HG02678 (cell line): ENCODE measurements around the gene SOX9.
"Not testable (repeated sequence)": the region's sequence is repeated elsewhere in the genome, so short reads cannot be mapped to it uniquely, and the experiment has no call there.

Experiments
- ATAC-seq: cut with Tn5 transposase; IDR thresholded peaks from one replicate; pipeline ENCODE4 v1.9.1; 2021; ENCODE audit warnings: mild to moderate bottlenecking, moderate library complexity; ENCODE audit not compliant: unreplicated experiment

Gene SOX9

DNA sequence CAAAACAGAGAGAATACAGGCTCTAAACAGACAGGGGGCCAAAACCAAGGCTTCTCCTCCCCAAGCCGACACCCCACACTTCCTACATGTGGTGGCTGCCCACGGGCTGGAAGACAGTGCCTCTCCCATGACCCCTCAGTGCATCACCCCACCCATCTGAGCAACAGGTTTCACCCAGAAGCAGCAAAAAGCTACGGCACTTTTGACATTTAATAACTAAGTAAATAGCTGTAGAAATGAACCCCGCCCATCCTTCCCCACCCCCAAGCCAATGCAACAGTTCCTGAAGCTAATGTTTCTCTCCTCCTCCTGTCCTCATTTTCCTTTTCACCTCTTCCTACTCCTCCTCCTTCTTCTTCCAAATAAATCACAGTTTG, 9.9 kb upstream of the SOX9 start:
- ATAC-seq, result no peak

DNA sequence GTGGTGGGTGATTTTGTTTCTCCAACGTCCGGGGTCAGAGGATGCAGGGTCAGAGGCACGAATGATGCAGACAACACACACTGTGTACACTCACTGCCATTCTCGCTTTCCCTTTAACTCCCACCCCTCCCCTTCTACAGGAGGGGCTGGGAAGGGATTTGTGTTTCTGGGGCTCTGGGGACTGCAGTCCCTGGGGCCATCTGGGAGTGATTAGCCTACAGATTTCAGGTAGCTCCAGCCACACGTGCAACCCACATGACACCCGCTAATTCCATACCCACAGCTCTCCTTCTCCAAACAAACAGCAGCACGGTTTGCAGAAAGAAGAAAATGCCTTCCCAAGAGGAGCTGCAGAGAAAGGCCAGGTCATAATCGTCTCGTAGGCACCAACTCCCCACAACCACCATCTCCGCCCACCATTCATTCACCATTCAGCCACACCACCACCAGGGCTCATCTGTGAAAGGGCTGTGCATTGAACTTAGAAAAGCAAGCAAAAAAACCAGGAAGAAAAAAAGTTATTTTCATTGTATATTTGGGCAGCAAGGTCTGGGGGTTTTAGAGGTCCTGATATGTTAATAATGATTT, 9.4 kb upstream of the SOX9 start:
- no peak for ATAC-seq

DNA sequence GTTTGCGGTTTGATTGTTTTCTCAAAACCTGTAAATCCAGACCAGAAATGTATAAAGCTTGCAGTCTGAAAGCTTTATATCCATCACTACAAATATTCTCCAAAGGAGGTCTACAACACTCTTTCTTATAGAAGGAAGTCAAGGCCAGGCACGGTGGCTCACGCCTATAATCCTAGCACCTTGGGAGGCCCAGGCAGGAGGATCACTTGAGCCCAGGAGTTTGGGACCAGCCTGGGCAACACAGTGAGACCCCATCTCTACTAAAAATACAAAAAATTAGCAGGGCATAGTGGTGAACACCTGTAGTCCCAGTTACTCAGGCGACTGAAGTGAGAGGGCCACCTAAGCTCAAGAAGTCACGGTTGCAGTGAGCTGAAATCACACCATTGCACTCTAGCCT, 8.9 kb upstream of the SOX9 start:
- ATAC-seq, result not testable (repeated sequence)

DNA sequence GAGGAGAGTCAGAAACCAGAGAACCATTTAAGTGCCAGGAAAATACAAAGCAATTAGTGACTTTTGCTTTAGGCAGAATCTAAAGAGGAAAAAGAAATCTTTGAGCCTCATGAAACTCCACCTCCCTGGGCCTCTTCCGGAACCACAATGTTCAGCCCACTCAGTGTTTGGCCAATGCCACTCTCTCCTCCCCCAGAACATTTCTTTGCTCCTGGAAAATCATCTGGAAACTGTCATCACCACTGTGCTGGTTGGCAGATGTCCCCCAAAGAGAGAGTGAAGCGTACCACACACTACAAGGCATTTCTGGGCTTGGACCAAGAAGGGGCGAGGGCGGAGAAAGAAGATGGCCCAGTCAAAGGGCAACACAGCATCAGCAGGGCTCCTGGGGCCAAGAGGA, 7.1 kb upstream of the SOX9 start:
- no peak for ATAC-seq

DNA sequence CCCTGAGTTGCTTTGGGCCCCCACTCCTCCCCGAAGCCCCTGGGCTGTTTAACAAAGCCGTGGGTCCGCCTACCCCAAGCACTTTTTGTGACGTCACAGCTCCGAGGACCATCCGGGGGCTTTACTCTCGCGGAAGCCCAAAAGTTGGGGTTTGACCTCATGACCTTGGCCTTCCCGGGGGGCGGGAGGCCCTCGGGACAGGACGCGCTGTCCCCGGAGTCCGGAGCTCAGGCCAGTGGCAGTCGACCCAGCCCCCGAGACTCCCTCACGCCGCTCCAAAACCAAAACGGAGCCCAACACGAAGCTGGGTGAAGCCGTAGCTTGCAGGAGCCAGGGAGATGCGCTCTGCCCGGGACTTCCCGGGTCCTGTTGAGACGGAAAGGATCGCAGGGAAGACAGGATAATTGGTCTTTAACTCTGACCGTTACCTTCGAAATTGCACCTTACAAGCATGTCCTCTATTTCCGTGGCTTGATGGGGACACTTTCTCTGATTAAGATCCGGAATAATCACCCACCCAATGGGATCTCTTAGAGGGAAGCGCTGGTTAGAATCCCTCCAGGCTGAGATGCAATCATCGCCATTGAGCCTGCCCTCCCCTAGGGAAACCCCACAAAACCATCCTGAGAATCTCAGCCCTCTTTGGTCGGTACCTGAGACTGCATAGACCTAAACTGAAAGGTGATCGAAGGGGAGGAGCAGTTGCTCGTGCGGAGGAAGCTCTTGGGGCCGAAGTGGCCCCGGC, 4.9 kb upstream of the SOX9 start:
- no peak for ATAC-seq

DNA sequence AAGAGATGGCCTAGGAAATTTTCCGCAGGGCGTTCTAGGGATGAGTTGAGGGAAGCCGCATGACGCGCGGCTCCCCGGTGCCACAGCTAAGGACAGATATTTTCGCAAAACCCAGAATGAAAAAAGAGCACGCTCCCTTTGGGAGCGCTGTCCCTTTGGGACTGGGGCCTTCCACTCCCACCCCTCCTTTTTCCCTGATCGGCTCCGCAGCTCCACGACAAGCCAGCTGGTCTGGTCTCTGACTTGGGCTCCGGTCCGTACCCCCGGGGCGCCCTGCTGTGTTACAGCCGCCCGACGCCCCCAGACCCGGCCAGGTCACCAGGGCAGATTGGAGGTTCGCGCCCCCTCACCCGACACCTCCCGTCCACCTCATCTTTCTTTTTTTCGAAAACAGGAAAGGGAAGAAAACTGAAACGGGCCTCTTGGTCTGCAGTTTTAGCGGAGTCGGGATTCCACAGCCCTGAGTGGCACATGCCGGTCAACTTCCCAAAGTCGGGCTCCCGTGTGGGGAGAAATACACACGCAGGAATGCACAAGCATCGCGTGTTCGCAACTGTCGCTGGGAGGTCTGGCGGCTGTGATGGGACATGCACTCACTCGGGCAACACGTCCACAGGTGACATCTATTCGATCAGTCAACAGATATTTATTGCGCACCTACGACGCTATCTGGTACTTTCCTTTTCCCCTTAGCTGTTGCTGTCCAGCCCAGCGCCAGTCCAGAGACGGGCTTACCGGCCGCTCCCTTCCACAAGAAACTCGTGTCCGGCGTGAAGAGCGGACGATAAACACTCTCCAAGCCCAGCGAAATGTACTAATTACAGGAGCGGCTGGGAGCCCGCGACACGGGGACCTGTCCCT, 3.9 kb upstream of the SOX9 start:
- no peak for ATAC-seq

DNA sequence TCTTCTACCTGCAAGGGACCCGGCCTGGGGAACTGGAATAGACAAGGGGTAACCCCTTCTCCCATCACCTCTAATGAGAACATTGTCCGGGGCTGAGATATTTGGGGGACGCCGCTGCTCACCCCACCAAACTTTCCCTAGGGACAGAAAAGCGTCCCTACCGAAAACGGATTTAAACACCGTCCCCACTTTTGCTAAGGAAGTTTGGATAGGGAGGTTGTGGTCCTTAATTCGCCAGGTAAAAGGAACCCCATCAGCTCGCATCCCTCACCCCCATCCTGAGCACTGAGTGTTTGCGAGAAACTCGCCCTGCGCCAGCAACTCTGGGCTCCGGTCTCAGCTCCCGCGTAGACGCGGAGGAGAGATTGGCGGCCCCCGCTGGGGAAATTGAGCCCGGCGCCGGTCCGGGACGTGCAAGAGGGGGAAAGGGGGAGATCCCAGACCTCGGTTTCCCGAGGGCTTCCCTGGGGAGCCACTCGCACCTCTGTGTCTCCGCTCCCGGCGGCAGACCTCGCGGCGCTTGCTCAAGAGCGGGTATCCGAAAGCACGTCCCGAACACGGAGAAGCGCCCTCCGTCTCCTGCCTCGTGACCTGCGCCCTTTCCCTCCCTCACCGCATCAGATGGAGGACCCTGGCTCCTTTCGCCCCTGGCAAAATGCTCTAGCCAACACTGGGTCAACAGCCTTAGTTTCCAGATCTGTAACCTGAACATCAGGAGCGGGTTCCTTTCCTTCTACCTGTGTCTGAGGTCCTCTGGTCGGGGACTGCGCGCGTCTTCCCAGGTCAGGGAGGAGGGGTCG, 3.1 kb upstream of the SOX9 start:
- no peak for ATAC-seq

DNA sequence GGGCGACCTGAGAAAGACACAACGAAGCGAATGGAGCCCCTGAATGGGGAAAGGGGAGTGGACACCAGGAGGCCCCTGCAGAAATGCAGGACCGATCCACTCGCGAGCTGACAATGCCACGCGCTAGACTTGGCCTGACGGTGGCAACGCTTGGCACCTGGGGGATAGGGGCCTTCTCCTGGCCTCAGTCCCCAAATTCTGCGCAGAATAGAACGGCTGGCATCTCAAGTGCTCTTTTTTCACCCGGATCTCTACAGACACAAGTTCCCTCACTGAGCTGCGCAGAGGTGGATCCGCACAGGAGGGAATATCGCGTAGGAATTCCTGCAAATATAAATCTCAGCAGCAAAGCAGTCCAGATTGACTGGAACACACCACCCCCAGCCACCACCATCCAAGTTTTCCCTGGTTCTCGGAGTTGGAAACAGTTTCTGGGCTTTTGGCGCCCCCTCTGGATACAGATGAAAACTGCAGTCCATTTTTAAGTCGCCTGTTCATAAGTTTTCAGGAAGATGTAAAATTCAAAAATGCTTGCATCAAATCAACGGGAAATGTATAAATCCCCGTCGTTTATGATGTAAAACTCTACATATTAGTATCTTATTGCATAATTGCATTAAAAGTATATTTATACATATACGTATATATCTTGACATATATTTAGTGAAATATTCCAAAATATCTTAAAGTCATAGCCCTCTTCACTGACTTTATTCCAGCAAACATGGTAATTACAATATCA, 2.3 kb upstream of the SOX9 start:
- ATAC-seq, result no peak

DNA sequence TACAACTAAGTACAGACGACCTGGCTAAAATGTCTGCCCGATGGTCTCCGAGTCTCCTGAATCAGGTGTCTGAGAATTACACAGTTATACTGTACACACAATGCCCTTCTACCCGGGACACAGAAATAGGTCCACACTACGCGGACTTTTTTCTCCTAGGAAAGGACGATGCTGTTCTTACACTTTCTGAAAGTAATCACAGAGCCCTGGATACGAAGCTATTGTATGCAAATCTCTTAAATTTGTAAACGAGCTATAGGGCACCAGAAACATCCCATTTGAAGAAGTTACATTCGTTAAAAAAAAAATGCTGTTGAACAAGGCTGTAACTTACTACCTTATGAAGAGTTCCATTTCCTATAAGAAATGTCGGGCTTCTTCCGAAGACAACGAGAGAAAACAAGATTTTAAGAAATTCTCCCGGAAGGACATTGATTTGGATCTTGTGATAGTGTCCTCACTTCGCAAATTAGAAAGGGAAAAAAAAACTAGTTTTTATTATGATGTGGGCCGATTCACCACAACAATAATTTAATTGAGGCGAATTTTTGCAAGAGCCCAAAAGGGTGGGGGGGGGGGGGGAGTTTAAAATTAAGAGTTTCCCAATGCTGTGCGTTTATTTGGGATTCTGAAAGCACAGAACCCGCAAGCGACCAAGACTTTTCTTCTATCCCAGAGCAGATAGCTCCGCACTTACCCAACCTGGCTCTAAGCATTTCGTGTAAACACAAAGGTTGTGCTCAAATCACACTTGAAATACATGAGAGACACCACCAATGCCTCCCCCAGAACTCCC, 1.5 kb upstream of the SOX9 start:
- ATAC-seq, result no peak

DNA sequence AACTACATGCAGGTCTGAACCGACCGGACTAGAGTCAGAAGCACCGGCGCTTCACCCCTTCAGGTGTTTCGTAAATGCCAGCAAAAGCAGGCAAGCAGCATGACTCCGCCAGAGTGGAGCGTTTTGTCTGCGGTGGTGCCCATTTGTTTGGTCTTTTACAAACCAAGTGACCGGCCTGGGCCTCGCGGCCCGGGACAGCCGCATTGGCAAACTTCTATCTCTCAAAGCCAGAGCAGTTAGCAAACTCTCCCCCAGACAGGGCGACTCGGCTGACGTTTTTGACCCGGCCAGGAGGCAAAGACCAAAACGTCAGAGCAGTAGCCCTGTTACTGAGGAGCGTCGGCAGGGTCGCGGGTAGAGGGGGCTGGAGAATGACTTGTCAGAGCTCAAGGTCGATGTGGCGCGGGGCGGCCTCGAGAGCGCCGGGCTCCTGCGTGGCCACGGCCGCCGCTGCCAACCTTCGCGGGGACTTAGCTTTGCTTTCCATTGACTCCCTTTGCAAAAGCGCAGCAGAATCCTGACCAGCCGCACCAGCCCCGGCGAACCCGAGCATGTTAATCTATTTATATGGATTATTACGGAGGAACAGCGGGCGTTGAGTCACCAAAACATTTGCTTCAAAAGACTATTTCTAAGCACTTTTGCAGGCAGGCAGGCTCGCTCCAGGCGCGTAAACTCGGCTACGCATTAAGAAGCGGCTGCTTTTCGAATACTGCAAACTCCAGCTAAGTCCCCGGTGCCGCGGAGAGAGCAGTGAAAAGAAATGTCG, 763 bp upstream of the SOX9 start:
- peak; percentile 3 for ATAC-seq

DNA sequence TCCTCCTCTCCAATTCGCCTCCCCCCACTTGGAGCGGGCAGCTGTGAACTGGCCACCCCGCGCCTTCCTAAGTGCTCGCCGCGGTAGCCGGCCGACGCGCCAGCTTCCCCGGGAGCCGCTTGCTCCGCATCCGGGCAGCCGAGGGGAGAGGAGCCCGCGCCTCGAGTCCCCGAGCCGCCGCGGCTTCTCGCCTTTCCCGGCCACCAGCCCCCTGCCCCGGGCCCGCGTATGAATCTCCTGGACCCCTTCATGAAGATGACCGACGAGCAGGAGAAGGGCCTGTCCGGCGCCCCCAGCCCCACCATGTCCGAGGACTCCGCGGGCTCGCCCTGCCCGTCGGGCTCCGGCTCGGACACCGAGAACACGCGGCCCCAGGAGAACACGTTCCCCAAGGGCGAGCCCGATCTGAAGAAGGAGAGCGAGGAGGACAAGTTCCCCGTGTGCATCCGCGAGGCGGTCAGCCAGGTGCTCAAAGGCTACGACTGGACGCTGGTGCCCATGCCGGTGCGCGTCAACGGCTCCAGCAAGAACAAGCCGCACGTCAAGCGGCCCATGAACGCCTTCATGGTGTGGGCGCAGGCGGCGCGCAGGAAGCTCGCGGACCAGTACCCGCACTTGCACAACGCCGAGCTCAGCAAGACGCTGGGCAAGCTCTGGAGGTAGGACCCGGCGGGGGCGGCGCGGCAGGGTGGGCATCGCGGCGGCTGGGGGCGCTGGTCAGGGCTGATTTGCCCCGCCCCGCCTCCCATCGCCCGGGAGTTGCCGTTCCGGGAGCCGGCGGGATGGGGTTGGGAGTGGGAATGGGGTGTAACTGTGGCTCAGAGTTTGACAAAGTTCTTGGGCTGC, 567 bp downstream of the SOX9 start:
- ATAC-seq, result peak; percentile 6

DNA sequence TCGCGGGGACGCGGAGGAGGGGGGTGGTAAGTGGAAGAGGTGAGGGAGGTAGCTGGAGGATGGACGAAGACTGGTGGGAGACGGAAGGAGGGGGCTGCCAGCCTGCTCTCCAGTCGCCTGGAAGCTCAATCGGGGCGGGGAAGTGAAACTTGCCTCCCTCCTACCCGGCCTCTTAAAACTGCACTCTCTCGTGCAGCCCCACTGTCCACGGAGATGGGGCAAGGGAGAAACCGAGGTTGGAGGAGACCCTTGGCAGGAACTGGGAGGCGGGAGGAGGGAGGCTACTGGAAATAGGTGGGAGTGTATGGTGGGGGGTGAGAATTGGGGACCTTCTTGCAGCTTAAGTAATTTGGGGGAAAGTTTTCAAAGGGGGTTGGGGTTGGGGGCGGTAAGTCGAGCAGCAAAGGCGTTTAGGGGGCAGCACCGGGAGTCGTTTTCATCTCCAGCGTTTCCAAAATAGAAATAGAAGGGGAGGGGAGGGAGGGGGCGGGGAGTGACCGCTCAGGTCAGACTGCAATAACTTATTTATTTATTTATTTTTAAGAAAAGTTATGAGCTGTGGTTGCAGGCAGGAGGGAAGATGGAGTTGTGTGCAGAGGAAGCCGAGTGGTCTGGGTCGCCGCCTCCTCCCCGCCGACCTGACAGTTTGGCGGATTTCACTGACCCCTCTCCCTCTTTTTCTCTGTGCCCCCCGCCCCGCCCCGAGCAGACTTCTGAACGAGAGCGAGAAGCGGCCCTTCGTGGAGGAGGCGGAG, 1.4 kb downstream of the SOX9 start:
- ATAC-seq, result no peak

DNA sequence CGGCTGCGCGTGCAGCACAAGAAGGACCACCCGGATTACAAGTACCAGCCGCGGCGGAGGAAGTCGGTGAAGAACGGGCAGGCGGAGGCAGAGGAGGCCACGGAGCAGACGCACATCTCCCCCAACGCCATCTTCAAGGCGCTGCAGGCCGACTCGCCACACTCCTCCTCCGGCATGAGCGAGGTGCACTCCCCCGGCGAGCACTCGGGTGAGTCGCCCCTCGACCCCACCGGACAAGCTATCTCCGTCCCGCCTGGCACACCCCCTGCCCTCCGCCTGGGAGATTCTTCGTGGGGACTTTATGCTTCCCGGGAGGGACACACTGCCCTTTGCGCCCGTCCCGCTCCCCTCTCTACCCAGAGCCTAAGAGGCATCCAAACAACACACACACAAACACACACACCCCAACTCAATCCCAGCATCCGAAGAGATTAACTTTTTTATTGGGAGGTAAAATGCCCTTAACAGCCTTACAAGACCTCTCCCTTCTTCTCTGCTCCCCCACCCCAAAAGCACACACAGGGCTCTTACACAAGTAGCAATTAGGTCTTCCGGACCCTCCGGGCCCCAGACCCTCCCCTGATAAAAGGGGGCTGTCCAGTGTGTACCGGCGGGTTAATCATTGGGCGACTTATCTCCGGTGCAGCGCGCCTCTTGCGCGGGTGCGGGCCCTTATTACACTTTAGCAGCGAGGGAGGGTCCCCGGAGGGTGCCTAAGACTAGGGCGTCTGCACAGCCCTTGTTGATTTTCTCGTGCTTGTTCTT, 2.1 kb downstream of the SOX9 start:
- no peak for ATAC-seq

DNA sequence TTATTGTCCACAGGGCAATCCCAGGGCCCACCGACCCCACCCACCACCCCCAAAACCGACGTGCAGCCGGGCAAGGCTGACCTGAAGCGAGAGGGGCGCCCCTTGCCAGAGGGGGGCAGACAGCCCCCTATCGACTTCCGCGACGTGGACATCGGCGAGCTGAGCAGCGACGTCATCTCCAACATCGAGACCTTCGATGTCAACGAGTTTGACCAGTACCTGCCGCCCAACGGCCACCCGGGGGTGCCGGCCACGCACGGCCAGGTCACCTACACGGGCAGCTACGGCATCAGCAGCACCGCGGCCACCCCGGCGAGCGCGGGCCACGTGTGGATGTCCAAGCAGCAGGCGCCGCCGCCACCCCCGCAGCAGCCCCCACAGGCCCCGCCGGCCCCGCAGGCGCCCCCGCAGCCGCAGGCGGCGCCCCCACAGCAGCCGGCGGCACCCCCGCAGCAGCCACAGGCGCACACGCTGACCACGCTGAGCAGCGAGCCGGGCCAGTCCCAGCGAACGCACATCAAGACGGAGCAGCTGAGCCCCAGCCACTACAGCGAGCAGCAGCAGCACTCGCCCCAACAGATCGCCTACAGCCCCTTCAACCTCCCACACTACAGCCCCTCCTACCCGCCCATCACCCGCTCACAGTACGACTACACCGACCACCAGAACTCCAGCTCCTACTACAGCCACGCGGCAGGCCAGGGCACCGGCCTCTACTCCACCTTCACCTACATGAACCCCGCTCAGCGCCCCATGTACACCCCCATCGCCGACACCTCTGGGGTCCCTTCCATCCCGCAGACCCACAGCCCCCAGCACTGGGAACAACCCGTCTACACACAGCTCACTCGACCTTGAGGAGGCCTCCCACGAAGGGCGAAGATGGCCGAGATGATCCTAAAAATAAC, 3.0 kb downstream of the SOX9 start:
- no peak for ATAC-seq

DNA sequence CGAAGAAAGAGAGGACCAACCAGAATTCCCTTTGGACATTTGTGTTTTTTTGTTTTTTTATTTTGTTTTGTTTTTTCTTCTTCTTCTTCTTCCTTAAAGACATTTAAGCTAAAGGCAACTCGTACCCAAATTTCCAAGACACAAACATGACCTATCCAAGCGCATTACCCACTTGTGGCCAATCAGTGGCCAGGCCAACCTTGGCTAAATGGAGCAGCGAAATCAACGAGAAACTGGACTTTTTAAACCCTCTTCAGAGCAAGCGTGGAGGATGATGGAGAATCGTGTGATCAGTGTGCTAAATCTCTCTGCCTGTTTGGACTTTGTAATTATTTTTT, 3.6 kb downstream of the SOX9 start:
- ATAC-seq, result no peak

DNA sequence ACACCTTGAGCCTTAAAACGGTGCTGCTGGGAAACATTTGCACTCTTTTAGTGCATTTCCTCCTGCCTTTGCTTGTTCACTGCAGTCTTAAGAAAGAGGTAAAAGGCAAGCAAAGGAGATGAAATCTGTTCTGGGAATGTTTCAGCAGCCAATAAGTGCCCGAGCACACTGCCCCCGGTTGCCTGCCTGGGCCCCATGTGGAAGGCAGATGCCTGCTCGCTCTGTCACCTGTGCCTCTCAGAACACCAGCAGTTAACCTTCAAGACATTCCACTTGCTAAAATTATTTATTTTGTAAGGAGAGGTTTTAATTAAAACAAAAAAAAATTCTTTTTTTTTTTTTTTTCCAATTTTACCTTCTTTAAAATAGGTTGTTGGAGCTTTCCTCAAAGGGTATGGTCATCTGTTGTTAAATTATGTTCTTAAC, 4.4 kb downstream of the SOX9 start:
- no peak for ATAC-seq
